Fibroblast of mammary gland (primary cell): ENCODE measurements around the gene TMC1.
"Not testable (repeated sequence)": the region's sequence is repeated elsewhere in the genome, so short reads cannot be mapped to it uniquely, and the experiment has no call there.

Experiments
- DNase-seq: peaks from one replicate; pipeline ENCODE4 v3.0.0-alpha.2; 2010; ENCODE audit warnings: low read depth
- H3K4me3 ChIP-seq: 2 replicates; pipeline ENCODE4 v1.5.1; 2011; ENCODE audit warnings: low read depth, mild to moderate bottlenecking, low read length, moderate library complexity; ENCODE audit not compliant: control insufficient read depth
- CTCF ChIP-seq: conservative IDR thresholded peaks from 2 replicates; pipeline ENCODE4 v1.5.1; 2011; ENCODE audit warnings: low read depth, low read length, inconsistent platforms; ENCODE audit not compliant: control insufficient read depth, insufficient read depth

The TMC1 gene

GRCh38 chr9:72538921-72539702, 17.7 kb downstream of the TMC1 start:
- no peak for DNase-seq
- H3K4me3 ChIP-seq, result no peak overlapping the region
- TF ChIP-seq CTCF, result no peak

GRCh38 chr9:72539824-72540347, 18.5 kb downstream of the TMC1 start:
- no peak for DNase-seq
- TF ChIP-seq CTCF, result no peak
- no peak overlapping the region for H3K4me3 ChIP-seq

GRCh38 chr9:72540348-72540873, 19.0 kb downstream of the TMC1 start:
- no peak for TF ChIP-seq CTCF
- no peak overlapping the region for H3K4me3 ChIP-seq
- peak; percentile 74 for DNase-seq

GRCh38 chr9:72542537-72542833, 21.1 kb downstream of the TMC1 start:
- DNase-seq, result peak; percentile 64

GRCh38 chr9:72542917-72543316, 21.5 kb downstream of the TMC1 start:
- H3K4me3 ChIP-seq, result no peak overlapping the region
- no peak for DNase-seq
- no peak for TF ChIP-seq CTCF

More at GRCh38 chr9:72542537-72542833, 21.1 kb downstream of the TMC1 start:
- not testable (repeated sequence) for H3K4me3 ChIP-seq

GRCh38 chr9:72551306-72551705, 29.9 kb downstream of the TMC1 start:
- H3K4me3 ChIP-seq, result no peak overlapping the region
- TF ChIP-seq CTCF, result no peak
- DNase-seq, result no peak

GRCh38 chr9:72552356-72552755, 30.9 kb downstream of the TMC1 start:
- no peak for DNase-seq
- H3K4me3 ChIP-seq, result no peak overlapping the region
- no peak for TF ChIP-seq CTCF
